Measurements from ENCODE around the gene UBE2V1.
"Not testable (repeated sequence)": the region's sequence is repeated elsewhere in the genome, so short reads cannot be mapped to it uniquely, and the experiment has no call there.

The UBE2V1 gene

DNA sequence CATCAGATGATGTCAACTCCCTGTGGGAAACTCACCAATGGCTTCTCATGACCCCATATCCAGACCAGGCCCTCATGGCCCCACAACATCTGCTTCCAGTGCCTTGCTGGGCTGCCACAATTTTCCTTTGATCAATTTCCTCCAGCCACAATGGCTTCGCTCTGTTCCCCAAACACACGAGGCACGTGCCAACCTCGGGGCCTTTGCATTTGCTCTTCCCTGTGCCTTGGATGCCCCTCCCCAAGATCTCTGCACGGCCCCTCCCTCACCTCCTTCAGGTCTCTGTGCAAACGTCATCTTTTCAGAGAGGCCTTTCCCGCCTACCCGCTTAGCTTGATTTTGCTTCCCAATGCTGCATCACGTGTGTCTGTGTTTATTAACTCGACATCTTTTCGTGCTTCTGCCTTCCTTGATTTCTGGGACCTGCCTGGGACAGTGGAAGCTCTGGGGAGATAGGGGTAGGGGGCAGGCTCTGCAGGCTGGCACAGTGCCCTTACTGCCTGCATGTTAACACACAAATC is 27.4 kb upstream of the UBE2V1 start:
- H3K4ac ChIP-seq (ENCODE audit: low read length), result no peak overlapping the region
- H3K23ac ChIP-seq (ENCODE audit: low read depth, low read length, poor library complexity), result no peak overlapping the region
- no peaks in the 10 kb centered on the region for H3K9me3 ChIP-seq (replicated peaks in 1 of 2; ENCODE audit: control insufficient read depth in 2 of 2, insufficient read depth in 1 of 2, low read depth in 1 of 2, low read length in 2 of 2)
- no peak overlapping the region for H4K8ac ChIP-seq (ENCODE audit: low read depth, low read length)
- no peaks in the 10 kb centered on the region for H3K4me1 ChIP-seq (ENCODE audit: control insufficient read depth in 2 of 2, insufficient read depth in 1 of 2, low read depth in 1 of 2, low read length in 2 of 2)
- no peak overlapping the region for H3K18ac ChIP-seq (ENCODE audit: low read length)
- no CpG with 5 or more reads among the region's 11 CpGs for WGBS, 2 donors (ENCODE audit: extremely low coverage in 2 of 2, insufficient read length in 2 of 2, insufficient replicate concordance in 1 of 2)
- no peak for DNase-seq (ENCODE audit: low spot score)
- no peak overlapping the region for H2BK12ac ChIP-seq (ENCODE audit: low read length)
- no peak overlapping the region for H2BK120ac ChIP-seq (ENCODE audit: low read depth, low read length)
- H4K91ac ChIP-seq (ENCODE audit: low read depth, low read length, poor library complexity), result no peak overlapping the region
- peaks cover 2% of the 10 kb centered on the region for H3K79me1 ChIP-seq (ENCODE audit: low read depth, low read length)
- no peaks in the 10 kb centered on the region for H3K27me3 ChIP-seq (ENCODE audit: control insufficient read depth in 3 of 3, insufficient read depth in 3 of 3, low read depth in 1 of 3, low read length in 3 of 3)
- H3K14ac ChIP-seq (ENCODE audit: low read length), result no peak overlapping the region
- H3K9ac ChIP-seq (ENCODE audit: low read depth, low read length, poor library complexity), result no peak overlapping the region
- no peak overlapping the region for H3K4me3 ChIP-seq (ENCODE audit: low read length in 2 of 2)
- H2BK5ac ChIP-seq (ENCODE audit: low read length), result no peak overlapping the region
- H2BK15ac ChIP-seq (ENCODE audit: low read length), result no peak overlapping the region
- no peak overlapping the region for H2AK5ac ChIP-seq (ENCODE audit: low read depth, low read length)
- no peak overlapping the region for H2AFZ ChIP-seq (ENCODE audit: low read length)
- peaks cover 21 to 72% of the 10 kb centered on the region in 2 donors for H3K36me3 ChIP-seq (replicated peaks in 1 of 2; ENCODE audit: control insufficient read depth in 2 of 2, insufficient read depth in 2 of 2, low read length in 2 of 2)
- no peak overlapping the region for H3K27ac ChIP-seq (replicated peaks; ENCODE audit: low read length)
- H3K4me2 ChIP-seq (ENCODE audit: insufficient read depth, low read length, poor library complexity, severe bottlenecking), result no peak overlapping the region

GRCh38 chr20:50138479-50139393 is 25.8 kb upstream of the UBE2V1 start:
- Histone ChIP-seq H3K4me3 (ENCODE audit: low read length in 2 of 2) (no peak overlapping the region), H2BK5ac (ENCODE audit: low read length) (peak overlapping the region; percentile 10), H3K27ac (replicated peaks; ENCODE audit: low read length) (no peak overlapping the region), H3K27me3 (ENCODE audit: control insufficient read depth in 3 of 3, insufficient read depth in 3 of 3, low read depth in 1 of 3, low read length in 3 of 3) (no peaks in the 10 kb centered on the region), H4K8ac (ENCODE audit: low read depth, low read length) (no peak overlapping the region), H2AK5ac (ENCODE audit: low read depth, low read length) (no peak overlapping the region), H3K4me1 (ENCODE audit: control insufficient read depth in 2 of 2, insufficient read depth in 1 of 2, low read depth in 1 of 2, low read length in 2 of 2) (no peaks in the 10 kb centered on the region), H4K91ac (ENCODE audit: low read depth, low read length, poor library complexity) (no peak overlapping the region), H3K79me1 (ENCODE audit: low read depth, low read length) (peaks cover 2% of the 10 kb centered on the region), H3K18ac (ENCODE audit: low read length) (peak overlapping the region; percentile 35), H3K9ac (ENCODE audit: low read depth, low read length, poor library complexity) (no peak overlapping the region), H2BK15ac (ENCODE audit: low read length) (no peak overlapping the region), H3K4ac (ENCODE audit: low read length) (no peak overlapping the region), H2BK120ac (ENCODE audit: low read depth, low read length) (no peak overlapping the region), H3K4me2 (ENCODE audit: insufficient read depth, low read length, poor library complexity, severe bottlenecking) (no peak overlapping the region), H3K9me3 (replicated peaks in 1 of 2; ENCODE audit: control insufficient read depth in 2 of 2, insufficient read depth in 1 of 2, low read depth in 1 of 2, low read length in 2 of 2) (no peaks in the 10 kb centered on the region), H2AFZ (ENCODE audit: low read length) (no peak overlapping the region), H3K36me3 (replicated peaks in 1 of 2; ENCODE audit: control insufficient read depth in 2 of 2, insufficient read depth in 2 of 2, low read length in 2 of 2) (peaks cover 23 to 78% of the 10 kb centered on the region in 2 donors), H3K23ac (ENCODE audit: low read depth, low read length, poor library complexity) (peak overlapping the region; percentile 19), H3K14ac (ENCODE audit: low read length) (no peak overlapping the region), H2BK12ac (ENCODE audit: low read length) (no peak overlapping the region)
- no peak for DNase-seq (ENCODE audit: low spot score)
- no CpG with 5 or more reads among the region's 29 CpGs for WGBS, 2 donors (ENCODE audit: extremely low coverage in 2 of 2, insufficient read length in 2 of 2, insufficient replicate concordance in 1 of 2)

GRCh38 chr20:50138120-50138478 is 25.1 kb upstream of the UBE2V1 start:
- no peak overlapping the region for H3K27ac ChIP-seq (replicated peaks; ENCODE audit: low read length)
- peaks cover 22 to 80% of the 10 kb centered on the region in 2 donors for H3K36me3 ChIP-seq (replicated peaks in 1 of 2; ENCODE audit: control insufficient read depth in 2 of 2, insufficient read depth in 2 of 2, low read length in 2 of 2)

DNA sequence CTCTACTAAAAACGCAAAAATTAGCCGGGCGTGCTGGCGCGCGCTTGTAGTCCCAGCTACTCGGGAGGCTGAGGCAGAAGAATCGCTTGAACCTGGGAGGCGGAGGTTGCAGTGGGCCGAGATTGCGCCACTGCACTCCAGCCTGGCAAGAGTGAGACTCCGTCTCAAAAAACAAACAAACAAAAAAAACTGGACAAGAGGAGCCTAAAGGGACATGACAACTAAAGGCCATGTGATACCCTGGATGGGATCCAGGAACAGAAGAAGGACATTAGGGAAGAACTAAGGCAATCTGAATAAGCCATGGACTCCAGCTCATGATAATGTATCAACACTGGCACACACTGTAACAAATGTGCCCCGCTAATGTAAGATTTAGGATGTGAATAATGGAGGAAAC is 24.8 kb upstream of the UBE2V1 start:
- H2BK5ac ChIP-seq (ENCODE audit: low read length); H2BK12ac ChIP-seq (ENCODE audit: low read length); H3K14ac ChIP-seq (ENCODE audit: low read length); H2AK5ac ChIP-seq (ENCODE audit: low read depth, low read length); H3K4me3 ChIP-seq (ENCODE audit: low read length in 2 of 2); H4K91ac ChIP-seq (ENCODE audit: low read depth, low read length, poor library complexity); H3K79me1 ChIP-seq (ENCODE audit: low read depth, low read length); H2BK15ac ChIP-seq (ENCODE audit: low read length); H3K9me3 ChIP-seq (replicated peaks in 1 of 2; ENCODE audit: control insufficient read depth in 2 of 2, insufficient read depth in 1 of 2, low read depth in 1 of 2, low read length in 2 of 2); H3K27ac ChIP-seq (replicated peaks; ENCODE audit: low read length); H3K4me2 ChIP-seq (ENCODE audit: insufficient read depth, low read length, poor library complexity, severe bottlenecking); H3K27me3 ChIP-seq (ENCODE audit: control insufficient read depth in 3 of 3, insufficient read depth in 3 of 3, low read depth in 1 of 3, low read length in 3 of 3); H3K18ac ChIP-seq (ENCODE audit: low read length); H3K9ac ChIP-seq (ENCODE audit: low read depth, low read length, poor library complexity); H2AFZ ChIP-seq (ENCODE audit: low read length); DNase-seq (ENCODE audit: low spot score); H3K23ac ChIP-seq (ENCODE audit: low read depth, low read length, poor library complexity); H4K8ac ChIP-seq (ENCODE audit: low read depth, low read length); H3K4me1 ChIP-seq (ENCODE audit: control insufficient read depth in 2 of 2, insufficient read depth in 1 of 2, low read depth in 1 of 2, low read length in 2 of 2); H3K4ac ChIP-seq (ENCODE audit: low read length); H2BK120ac ChIP-seq (ENCODE audit: low read depth, low read length): not testable (repeated sequence)
- no CpG with 5 or more reads among the region's 13 CpGs for WGBS, 2 donors (ENCODE audit: extremely low coverage in 2 of 2, insufficient read length in 2 of 2, insufficient replicate concordance in 1 of 2)
- peaks cover 20 to 80% of the 10 kb centered on the region in 2 donors for H3K36me3 ChIP-seq (replicated peaks in 1 of 2; ENCODE audit: control insufficient read depth in 2 of 2, insufficient read depth in 2 of 2, low read length in 2 of 2)

More at GRCh38 chr20:50138120-50138478, 25.1 kb upstream of the UBE2V1 start:
- Histone ChIP-seq H2BK15ac (ENCODE audit: low read length) (no peak overlapping the region), H3K9ac (ENCODE audit: low read depth, low read length, poor library complexity) (no peak overlapping the region), H4K91ac (ENCODE audit: low read depth, low read length, poor library complexity) (no peak overlapping the region), H3K9me3 (replicated peaks in 1 of 2; ENCODE audit: control insufficient read depth in 2 of 2, insufficient read depth in 1 of 2, low read depth in 1 of 2, low read length in 2 of 2) (no peaks in the 10 kb centered on the region), H3K79me1 (ENCODE audit: low read depth, low read length) (peaks cover 4% of the 10 kb centered on the region), H2AK5ac (ENCODE audit: low read depth, low read length) (no peak overlapping the region), H4K8ac (ENCODE audit: low read depth, low read length) (no peak overlapping the region), H2AFZ (ENCODE audit: low read length) (no peak overlapping the region), H3K18ac (ENCODE audit: low read length) (no peak overlapping the region), H3K4ac (ENCODE audit: low read length) (no peak overlapping the region), H3K14ac (ENCODE audit: low read length) (no peak overlapping the region), H3K27me3 (ENCODE audit: control insufficient read depth in 3 of 3, insufficient read depth in 3 of 3, low read depth in 1 of 3, low read length in 3 of 3) (no peaks in the 10 kb centered on the region), H3K4me3 (ENCODE audit: low read length in 2 of 2) (no peak overlapping the region), H3K23ac (ENCODE audit: low read depth, low read length, poor library complexity) (no peak overlapping the region), H3K4me1 (ENCODE audit: control insufficient read depth in 2 of 2, insufficient read depth in 1 of 2, low read depth in 1 of 2, low read length in 2 of 2) (no peaks in the 10 kb centered on the region), H2BK12ac (ENCODE audit: low read length) (no peak overlapping the region), H2BK120ac (ENCODE audit: low read depth, low read length) (no peak overlapping the region), H2BK5ac (ENCODE audit: low read length) (no peak overlapping the region), H3K4me2 (ENCODE audit: insufficient read depth, low read length, poor library complexity, severe bottlenecking) (no peak overlapping the region)
- no peak for DNase-seq (ENCODE audit: low spot score)
- WGBS, 2 donors (ENCODE audit: extremely low coverage in 2 of 2, insufficient read length in 2 of 2, insufficient replicate concordance in 1 of 2), result no CpG with 5 or more reads among the region's 5 CpGs

All from neuronal stem cell (in vitro differentiated cells).